Thyroid gland (tissue), 4 donors: ENCODE data around the gene NKAPD1.

Experiments used
- CTCF ChIP-seq, 6 experiments: fragments of 200-600 bp in 3 of 6; fragments of 450-650 bp in 3 of 6; sonication (generic) in 3 of 6; IDR thresholded peaks; one replicate each; pipeline ENCODE4 v1.5.1; 2016 to 2019; ENCODE audit warnings: antibody characterized with exemption in 6 of 6, mild to moderate bottlenecking in 2 of 6, inconsistent platforms in 1 of 6, moderate library complexity in 1 of 6
- POLR2A ChIP-seq, 2 donors: fragments of 450-650 bp; IDR thresholded peaks; one replicate each; pipeline ENCODE4 v1.6.1; 2017; ENCODE audit warnings: antibody characterized with exemption in 2 of 2, mild to moderate bottlenecking in 2 of 2, moderate library complexity in 1 of 2

- TF ChIP-seq POLR2A (IDR thresholded peaks at IDR 0.05) (peak in 1 of 2 donors; percentile 73), CTCF (IDR thresholded peaks at IDR 0.05) (peak in 3 of 6 experiments; percentile 9 to 37 (median 29))
These were observed 12.5 kb downstream of the NKAPD1 start, which contains the start of the genes SDHD and TIMM8B for GRCh38 chr11:112086422-112087191.
